ENCODE data around the gene TCF12.
"Not testable (repeated sequence)": the region's sequence is repeated elsewhere in the genome, so short reads cannot be mapped to it uniquely, and the experiment has no call there.

Gene TCF12

DNA sequence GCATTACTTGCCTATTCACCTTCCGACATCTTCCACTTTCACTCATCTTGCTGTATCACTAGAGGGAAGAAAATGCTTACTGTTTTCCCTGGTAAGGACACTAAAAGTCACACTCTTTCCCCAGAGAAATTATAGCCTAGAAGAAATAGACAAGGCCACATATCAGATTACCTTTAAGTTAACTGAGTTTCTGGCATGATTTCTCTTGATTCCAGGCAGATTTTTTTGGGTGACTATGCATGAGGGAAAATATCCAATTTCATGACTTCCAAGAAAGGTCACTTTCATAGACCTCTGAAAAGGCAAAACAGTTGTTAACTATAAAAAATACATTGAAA lies 30.3 kb downstream of the TCF12 start:
- H3K27ac ChIP-seq (replicated peaks), result no peak overlapping the region
- H3K4me3 ChIP-seq (replicated peaks; ENCODE audit: insufficient read depth, low read length), result no peak overlapping the region
- TF ChIP-seq, protein P1, sequence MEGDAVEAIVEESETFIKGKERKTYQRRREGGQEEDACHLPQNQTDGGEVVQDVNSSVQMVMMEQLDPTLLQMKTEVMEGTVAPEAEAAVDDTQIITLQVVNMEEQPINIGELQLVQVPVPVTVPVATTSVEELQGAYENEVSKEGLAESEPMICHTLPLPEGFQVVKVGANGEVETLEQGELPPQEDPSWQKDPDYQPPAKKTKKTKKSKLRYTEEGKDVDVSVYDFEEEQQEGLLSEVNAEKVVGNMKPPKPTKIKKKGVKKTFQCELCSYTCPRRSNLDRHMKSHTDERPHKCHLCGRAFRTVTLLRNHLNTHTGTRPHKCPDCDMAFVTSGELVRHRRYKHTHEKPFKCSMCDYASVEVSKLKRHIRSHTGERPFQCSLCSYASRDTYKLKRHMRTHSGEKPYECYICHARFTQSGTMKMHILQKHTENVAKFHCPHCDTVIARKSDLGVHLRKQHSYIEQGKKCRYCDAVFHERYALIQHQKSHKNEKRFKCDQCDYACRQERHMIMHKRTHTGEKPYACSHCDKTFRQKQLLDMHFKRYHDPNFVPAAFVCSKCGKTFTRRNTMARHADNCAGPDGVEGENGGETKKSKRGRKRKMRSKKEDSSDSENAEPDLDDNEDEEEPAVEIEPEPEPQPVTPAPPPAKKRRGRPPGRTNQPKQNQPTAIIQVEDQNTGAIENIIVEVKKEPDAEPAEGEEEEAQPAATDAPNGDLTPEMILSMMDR (IDR thresholded peaks at IDR 0.05; ENCODE audit: insufficient read depth, low read length), result no peak
- TF ChIP-seq GABPA (IDR thresholded peaks at IDR 0.05; ENCODE audit: low read depth), result no peak
- TF ChIP-seq SPI1 (IDR thresholded peaks at IDR 0.05; ENCODE audit: borderline replicate concordance, low read depth), result no peak
- TF ChIP-seq, protein P2, sequence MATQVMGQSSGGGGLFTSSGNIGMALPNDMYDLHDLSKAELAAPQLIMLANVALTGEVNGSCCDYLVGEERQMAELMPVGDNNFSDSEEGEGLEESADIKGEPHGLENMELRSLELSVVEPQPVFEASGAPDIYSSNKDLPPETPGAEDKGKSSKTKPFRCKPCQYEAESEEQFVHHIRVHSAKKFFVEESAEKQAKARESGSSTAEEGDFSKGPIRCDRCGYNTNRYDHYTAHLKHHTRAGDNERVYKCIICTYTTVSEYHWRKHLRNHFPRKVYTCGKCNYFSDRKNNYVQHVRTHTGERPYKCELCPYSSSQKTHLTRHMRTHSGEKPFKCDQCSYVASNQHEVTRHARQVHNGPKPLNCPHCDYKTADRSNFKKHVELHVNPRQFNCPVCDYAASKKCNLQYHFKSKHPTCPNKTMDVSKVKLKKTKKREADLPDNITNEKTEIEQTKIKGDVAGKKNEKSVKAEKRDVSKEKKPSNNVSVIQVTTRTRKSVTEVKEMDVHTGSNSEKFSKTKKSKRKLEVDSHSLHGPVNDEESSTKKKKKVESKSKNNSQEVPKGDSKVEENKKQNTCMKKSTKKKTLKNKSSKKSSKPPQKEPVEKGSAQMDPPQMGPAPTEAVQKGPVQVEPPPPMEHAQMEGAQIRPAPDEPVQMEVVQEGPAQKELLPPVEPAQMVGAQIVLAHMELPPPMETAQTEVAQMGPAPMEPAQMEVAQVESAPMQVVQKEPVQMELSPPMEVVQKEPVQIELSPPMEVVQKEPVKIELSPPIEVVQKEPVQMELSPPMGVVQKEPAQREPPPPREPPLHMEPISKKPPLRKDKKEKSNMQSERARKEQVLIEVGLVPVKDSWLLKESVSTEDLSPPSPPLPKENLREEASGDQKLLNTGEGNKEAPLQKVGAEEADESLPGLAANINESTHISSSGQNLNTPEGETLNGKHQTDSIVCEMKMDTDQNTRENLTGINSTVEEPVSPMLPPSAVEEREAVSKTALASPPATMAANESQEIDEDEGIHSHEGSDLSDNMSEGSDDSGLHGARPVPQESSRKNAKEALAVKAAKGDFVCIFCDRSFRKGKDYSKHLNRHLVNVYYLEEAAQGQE (IDR thresholded peaks at IDR 0.05; ENCODE audit: insufficient replicate concordance, low read depth), result no peak
- TF ChIP-seq POLR2AphosphoS5 (IDR thresholded peaks at IDR 0.05; ENCODE audit: low read depth), result no peak
- H3K27me3 ChIP-seq (ENCODE audit: insufficient read depth, poor library complexity, severe bottlenecking), result no peaks in the 10 kb centered on the region
- no peak for DNase-seq (ENCODE audit: low read depth in 1 of 2, low spot score in 1 of 2)

DNA sequence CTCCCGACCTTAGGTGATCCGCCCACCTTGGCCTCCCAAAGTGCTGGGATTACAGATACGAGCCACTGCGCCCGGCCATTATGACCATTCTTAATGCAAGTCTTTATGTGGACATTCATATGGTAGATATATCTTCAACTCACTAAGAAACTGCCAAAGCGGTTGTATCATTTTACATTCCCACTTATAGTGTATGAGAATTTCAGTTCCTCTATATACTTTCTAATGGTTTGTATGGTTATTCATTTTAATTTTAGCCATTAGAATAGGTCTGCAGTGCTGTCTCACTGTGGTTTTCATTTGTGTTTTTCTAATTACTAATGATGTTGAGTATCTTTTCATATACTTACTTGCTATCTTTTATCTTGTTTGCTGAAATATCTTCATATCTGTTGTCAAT lies 32.5 kb downstream of the TCF12 start:
- DNase-seq (ENCODE audit: low read depth in 1 of 2, low spot score in 1 of 2), result no peak
- TF ChIP-seq POLR2AphosphoS5 (IDR thresholded peaks at IDR 0.05; ENCODE audit: low read depth) (no peak), GABPA (IDR thresholded peaks at IDR 0.05; ENCODE audit: low read depth) (no peak), SPI1 (IDR thresholded peaks at IDR 0.05; ENCODE audit: borderline replicate concordance, low read depth) (no peak)
- TF ChIP-seq, protein P2 (IDR thresholded peaks at IDR 0.05; ENCODE audit: insufficient replicate concordance, low read depth), result no peak
- TF ChIP-seq, protein P1 (IDR thresholded peaks at IDR 0.05; ENCODE audit: insufficient read depth, low read length), result no peak

DNA sequence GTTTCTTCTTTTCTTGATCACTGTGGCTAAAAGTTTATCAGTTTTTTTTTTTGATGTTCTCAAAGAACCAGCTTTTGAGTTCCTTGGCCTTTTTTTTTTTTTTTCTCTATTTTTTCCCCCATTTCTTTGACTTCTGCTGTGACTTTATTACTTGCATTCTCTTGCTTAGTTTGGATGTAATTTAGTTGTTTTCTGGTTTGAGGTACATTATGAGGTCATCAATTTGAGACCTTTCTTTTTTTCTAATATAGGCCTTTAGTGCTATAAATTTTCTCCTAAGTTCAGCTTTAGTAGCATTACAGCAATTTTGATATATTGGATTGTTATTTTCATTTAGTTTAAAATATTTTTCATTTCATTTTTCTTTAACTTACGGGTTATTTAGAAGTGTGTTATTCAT lies 35.3 kb downstream of the TCF12 start:
- no peak overlapping the region for H3K4me3 ChIP-seq (replicated peaks; ENCODE audit: insufficient read depth, low read length)
- H3K27me3 ChIP-seq (ENCODE audit: insufficient read depth, poor library complexity, severe bottlenecking), result no peaks in the 10 kb centered on the region
- TF ChIP-seq, protein P1 (IDR thresholded peaks at IDR 0.05; ENCODE audit: insufficient read depth, low read length), result no peak
- H3K27ac ChIP-seq (replicated peaks), result no peak overlapping the region
- no peak for DNase-seq (ENCODE audit: low read depth in 1 of 2, low spot score in 1 of 2)

More for the DNA sequence above, 32.5 kb downstream of the TCF12 start:
- Histone ChIP-seq H3K27ac (replicated peaks) (no peak overlapping the region), H3K27me3 (ENCODE audit: insufficient read depth, poor library complexity, severe bottlenecking) (no peaks in the 10 kb centered on the region), H3K4me3 (replicated peaks; ENCODE audit: insufficient read depth, low read length) (no peak overlapping the region)

DNA sequence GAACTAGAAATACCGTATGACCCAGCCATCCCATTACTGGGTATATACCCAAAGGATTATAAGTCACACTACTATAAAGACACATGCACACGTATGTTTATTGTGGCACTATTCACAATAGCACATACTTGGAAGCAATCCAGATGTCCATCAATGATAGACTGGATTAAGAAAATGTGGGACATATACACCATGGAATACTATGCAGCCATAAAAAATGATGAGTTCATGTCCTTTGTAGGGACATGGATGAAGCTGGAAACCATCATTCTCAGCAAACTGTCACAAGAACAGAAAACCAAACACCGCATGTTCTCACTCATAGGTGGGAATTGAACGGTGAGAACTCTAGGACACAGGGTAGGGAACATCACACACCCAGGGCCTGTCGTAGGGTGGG lies 36.6 kb downstream of the TCF12 start:
- not testable (repeated sequence) for DNase-seq (ENCODE audit: low read depth in 1 of 2, low spot score in 1 of 2)

More for the DNA sequence above, 36.6 kb downstream of the TCF12 start:
- H3K27me3 ChIP-seq (ENCODE audit: insufficient read depth, poor library complexity, severe bottlenecking); H3K27ac ChIP-seq (replicated peaks); H3K4me3 ChIP-seq (replicated peaks; ENCODE audit: insufficient read depth, low read length): not testable (repeated sequence)

Measured in HL-60 (cell line).